Central memory CD4-positive, alpha-beta T cell (primary cell): ENCODE results near the gene MTMR3.

ENCODE experiments used
- DNase-seq: peaks from one replicate; pipeline ENCODE4 v3.0.0; 2022

Gene MTMR3

GRCh38 chr22:29871684-29872083 is 11.3 kb upstream of the MTMR3 start:
- no peak for DNase-seq

- DNase-seq: no peak
Measured at GRCh38 chr22:29872144-29872893, 10.7 kb upstream of the MTMR3 start.

- no peak for DNase-seq
Measured at GRCh38 chr22:29872989-29873388, 10.0 kb upstream of the MTMR3 start.

DNA sequence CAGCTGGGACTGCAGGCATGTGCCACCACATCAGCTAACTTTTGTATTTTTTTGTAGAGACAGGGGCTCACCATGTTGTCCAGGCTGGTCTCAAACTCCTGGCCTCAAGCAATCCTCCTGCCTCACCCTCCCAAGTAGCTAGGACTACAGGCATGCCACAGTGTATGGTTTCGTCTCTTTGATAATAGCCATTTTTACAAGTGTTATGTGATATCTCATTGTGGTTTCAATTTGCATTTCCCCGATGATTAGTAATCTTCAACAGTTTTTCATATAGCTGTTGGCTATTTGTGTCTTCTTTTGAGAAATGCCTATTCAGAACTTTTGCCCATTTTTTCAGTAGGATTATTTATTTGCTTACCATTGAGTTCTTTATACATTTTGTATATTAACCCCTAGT is 9.0 kb upstream of the MTMR3 start:
- no peak for DNase-seq

DNA sequence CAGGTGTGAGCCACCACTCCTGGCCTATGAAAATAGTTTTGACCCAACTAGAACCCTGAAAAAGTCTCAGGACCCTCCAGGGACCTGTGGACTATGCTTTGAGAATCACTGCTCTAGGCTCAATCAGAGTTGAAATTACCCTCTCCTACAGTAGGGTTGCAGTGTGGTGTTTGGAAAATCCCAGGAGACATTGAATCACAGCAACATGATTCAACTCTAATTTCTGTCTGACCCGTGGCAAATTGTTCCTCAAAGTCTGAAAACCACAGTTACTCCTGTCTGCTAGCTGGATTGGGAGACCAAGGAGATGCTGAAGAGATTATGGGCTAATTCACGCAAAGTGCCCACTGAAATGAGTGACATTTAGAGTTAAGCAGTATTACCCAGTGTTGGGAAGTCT is 5.4 kb upstream of the MTMR3 start:
- DNase-seq: no peak

DNA sequence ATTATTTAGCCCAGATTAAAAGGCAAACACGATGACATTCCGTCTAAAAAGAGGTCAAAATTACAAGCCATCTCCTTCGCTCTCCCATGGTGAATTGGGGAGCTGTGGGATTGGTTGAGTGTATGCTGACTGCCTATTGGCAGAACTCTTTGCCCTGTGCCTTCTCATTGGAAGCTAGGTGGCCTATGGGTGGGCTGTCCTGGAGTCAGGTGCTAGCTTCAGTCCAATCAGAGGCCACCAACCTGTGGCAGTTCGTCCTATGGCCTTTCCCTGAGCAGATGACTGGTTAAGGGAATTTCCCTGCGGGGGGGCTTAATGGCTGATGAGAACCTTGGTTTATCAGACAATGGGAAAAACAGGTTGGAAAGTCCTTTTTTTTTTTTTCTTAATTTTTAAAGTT is 3.2 kb upstream of the MTMR3 start:
- no peak for DNase-seq

DNA sequence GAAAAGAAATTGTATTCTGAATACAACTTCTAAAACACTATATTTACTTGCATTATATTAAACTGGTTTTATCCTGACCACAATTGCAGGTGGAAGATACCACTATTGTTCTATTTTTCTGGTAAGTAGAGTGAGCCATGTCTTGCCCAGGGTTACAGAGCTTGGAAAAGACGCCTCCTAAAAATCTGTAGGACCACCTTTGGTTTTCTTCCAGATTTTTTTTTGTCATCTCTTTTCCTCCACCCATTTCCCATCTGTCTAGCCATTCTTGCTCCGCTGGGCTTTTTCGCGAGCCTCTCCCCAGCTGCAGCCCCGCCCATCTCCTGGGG is 294 bp upstream of the MTMR3 start:
- no peak for DNase-seq

GRCh38 chr22:29883775-29884097 is 762 bp downstream of the MTMR3 start:
- peak; percentile 15 for DNase-seq

- no peak for DNase-seq
Measured at GRCh38 chr22:29885610-29886009, 2.6 kb downstream of the MTMR3 start.

DNA sequence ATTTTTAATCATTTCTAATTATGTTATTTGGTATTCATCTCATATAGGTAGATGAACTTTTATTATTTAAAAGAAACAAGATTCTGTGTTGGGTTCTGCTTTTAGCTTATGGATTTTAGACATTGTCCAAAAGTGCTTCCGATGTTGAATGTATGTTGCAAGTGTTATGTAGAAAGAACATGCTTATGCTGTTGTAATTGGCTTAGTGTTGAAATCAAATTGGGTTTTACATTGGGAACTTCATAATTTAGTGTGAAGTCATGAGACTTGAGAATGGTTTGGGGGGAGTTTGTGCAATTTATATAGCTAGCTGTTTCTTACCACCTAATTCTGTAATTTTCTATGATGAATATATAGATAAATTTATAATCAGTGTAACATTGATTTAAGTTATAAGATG is 3.6 kb downstream of the MTMR3 start:
- DNase-seq: no peak

DNA sequence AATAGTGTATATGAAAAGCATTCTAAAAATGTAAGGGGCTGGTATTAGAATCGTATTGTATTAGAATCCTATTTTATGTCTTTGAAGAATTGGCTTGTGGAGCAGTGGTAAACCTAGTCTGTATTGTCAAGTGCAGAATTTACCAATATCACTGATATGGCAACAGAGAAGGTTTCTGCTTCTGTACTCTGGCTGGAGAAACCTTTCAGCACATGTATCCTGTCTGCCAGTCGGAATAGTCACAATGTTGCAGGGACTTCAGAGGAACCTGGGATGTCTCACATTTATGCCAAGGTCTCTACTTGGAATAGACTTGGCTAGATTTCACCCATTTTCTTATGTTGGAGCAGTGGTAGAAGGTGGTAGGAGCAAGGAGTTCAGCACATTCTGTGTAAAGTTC is 4.4 kb downstream of the MTMR3 start:
- DNase-seq: no peak

GRCh38 chr22:29890760-29891159 is 7.8 kb downstream of the MTMR3 start:
- DNase-seq: no peak

GRCh38 chr22:29892315-29893156 is 9.6 kb downstream of the MTMR3 start:
- no peak for DNase-seq

- DNase-seq: no peak
Measured at GRCh38 chr22:29901354-29901753, 18.4 kb downstream of the MTMR3 start.

GRCh38 chr22:29903371-29903770 is 20.4 kb downstream of the MTMR3 start:
- no peak for DNase-seq

DNA sequence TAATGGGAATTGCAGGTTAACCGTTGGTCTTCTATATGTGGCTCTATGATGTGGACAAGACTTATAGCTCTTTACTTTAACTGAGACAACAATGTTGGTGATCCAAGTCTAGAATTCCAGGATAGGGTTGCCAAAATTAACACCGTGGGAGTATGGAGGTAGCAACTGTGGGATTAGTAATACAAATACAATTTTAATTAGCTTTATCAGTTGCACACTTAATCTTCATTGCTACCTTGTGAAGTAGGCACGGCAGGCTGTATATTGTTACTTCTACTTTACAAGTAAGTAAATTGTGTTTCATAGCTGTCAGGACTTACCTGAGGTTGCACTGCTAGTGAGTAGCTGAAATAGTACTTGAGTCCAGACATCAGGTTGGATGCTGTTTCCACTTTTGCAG is 21.0 kb downstream of the MTMR3 start:
- no peak for DNase-seq

GRCh38 chr22:29907753-29908515 is 25.0 kb downstream of the MTMR3 start:
- DNase-seq: no peak

- no peak for DNase-seq
Measured at GRCh38 chr22:29912141-29912540, 29.2 kb downstream of the MTMR3 start.

DNA sequence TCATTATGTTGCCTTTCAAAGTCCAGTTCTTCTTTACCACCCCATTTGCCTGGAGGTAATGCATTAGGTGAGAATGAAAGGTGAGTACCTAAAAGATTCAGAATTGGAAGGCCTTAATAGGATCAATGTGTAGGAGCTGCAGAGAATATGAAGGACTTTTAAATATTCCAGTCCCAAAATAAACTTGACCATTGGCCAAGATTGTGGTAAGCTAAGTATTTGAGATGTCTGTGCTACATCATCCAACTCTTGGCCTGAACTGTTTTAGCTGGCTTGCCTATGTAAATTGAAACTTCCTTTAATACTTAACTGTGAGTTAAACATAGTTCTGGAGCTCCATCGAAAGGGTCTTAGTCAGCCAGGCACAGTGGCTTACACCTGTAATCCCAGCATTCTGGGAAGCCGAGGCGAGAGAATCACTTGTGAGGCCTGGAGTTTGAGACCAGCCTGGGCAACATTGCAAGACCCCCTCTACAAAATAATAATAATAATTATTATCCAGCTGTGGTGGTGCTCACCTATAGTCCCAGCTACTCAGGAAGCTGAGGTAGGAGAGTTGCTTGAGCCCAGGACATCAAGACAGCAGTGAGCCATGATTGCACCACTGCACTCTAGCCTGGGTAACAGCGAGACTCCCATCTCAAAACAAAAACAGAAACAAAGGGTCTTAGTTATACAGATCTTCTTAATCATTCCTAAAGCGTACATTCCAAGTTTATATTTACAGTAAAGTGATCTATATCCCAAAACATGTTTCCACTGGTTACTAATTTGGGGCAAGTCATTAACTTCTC is 29.8 kb downstream of the MTMR3 start:
- no peak for DNase-seq

GRCh38 chr22:29914165-29914564 is 31.2 kb downstream of the MTMR3 start:
- no peak for DNase-seq

GRCh38 chr22:29914991-29915533 is 32.1 kb downstream of the MTMR3 start:
- no peak for DNase-seq

GRCh38 chr22:29916007-29916544 is 33.1 kb downstream of the MTMR3 start:
- DNase-seq: no peak
